ENCODE measurements around the gene MCRIP2. TPM values are rescaled to one million over a fixed set of nuclear protein-coding genes. Genes with fewer than 3 reads are reported as not detected.

Gene MCRIP2
- polyA plus RNA-seq, 2 of the 4 experiments (the other 2 are of a cell fraction), result 10.7 to 21.3 TPM

GRCh38 chr16:685967-686366, 44.3 kb downstream of the MCRIP2 start:
- peaks cover 37% of the 10 kb centered on the region for H3K4me1 ChIP-seq
- CTCF ChIA-PET, result interaction anchor here (0.7 to 4.8 kb wide), 17 partner anchors 9 to 99 kb away, joined by 3 to 32 read pairs (median 6); partner anchors contain the start of genes METRN, RHBDL1 and RHOT2
- POLR2A ChIA-PET, result interaction anchor here (1.7 kb wide), 1 partner anchor 9 kb away, joined by 6 read pairs; no protein-coding TSS in a partner anchor
- peak in 1 of 2 experiments; percentile 81 for DNase-seq (ENCODE audit: low read depth in 1 of 2, low spot score in 1 of 2)
- no peaks in the 10 kb centered on the region for H3K9me3 ChIP-seq
- no peak overlapping the region for H3K4me2 ChIP-seq
- TF ChIP-seq MAX (IDR thresholded peaks at IDR 0.05), result peak; percentile 48; the same call in 1 of the 2 replicates
- TF ChIP-seq CTCF (IDR thresholded peaks at IDR 0.05), result peak; percentile 60; the same call in 2 of the 3 replicates
- no peak for TF ChIP-seq POLR2AphosphoS2 (conservative IDR thresholded peaks at IDR 0.05; ENCODE audit: low read length)
- TF ChIP-seq TP53 (CRISPR knock-in tag; IDR thresholded peaks at IDR 0.05), result no peak
- TF ChIP-seq SREBF2 (IDR thresholded peaks at IDR 0.05), result no peak
- FAIRE-seq, result no peak
- H3K4me3 ChIP-seq, result no peak overlapping the region
- ATAC-seq, result peak; percentile 5 to 53; a peak in 3 of 6 replicates
- 32% methylated on average over 9 of the region's 10 CpGs for WGBS (ENCODE audit: missing lambda C conversion rate)
- H3K27ac ChIP-seq, result no peak overlapping the region

- FAIRE-seq (no peak), DNase-seq (ENCODE audit: low read depth in 1 of 2, low spot score in 1 of 2) (no peak), ATAC-seq (no peak)
- no peak for TF ChIP-seq SREBF2 (IDR thresholded peaks at IDR 0.05)
- TF ChIP-seq JUNB (IDR thresholded peaks at IDR 0.05), result no peak
- no peak for TF ChIP-seq HMGXB4 (CRISPR knock-in tag; IDR thresholded peaks at IDR 0.05; ENCODE audit: borderline replicate concordance)
- TF ChIP-seq HOXB5 (CRISPR knock-in tag; IDR thresholded peaks at IDR 0.05), result no peak
- no peak for TF ChIP-seq BHLHE40 (IDR thresholded peaks at IDR 0.05; ENCODE audit: low read depth, low read length)
- no peak for TF ChIP-seq CEBPB (IDR thresholded peaks at IDR 0.05)
- no peak for TF ChIP-seq FOSB (CRISPR knock-in tag; IDR thresholded peaks at IDR 0.05)
- no peak for TF ChIP-seq CTCF (IDR thresholded peaks at IDR 0.05)
- TF ChIP-seq JUN (IDR thresholded peaks at IDR 0.05), result no peak
- TF ChIP-seq RARB (CRISPR knock-in tag; IDR thresholded peaks at IDR 0.05), result no peak
- TF ChIP-seq EHF (CRISPR knock-in tag; IDR thresholded peaks at IDR 0.05), result no peak
- TF ChIP-seq SMC3 (IDR thresholded peaks at IDR 0.05), result no peak
- TF ChIP-seq ZFP36 (IDR thresholded peaks at IDR 0.05; ENCODE audit: borderline replicate concordance, partially characterized antibody), result no peak
- TF ChIP-seq RFX5 (IDR thresholded peaks at IDR 0.05), result no peak
- no peak for TF ChIP-seq HEYL (CRISPR knock-in tag; IDR thresholded peaks at IDR 0.05)
- no peak for TF ChIP-seq GATA3 (IDR thresholded peaks at IDR 0.05; ENCODE audit: borderline replicate concordance)
- TF ChIP-seq POLR2A (IDR thresholded peaks at IDR 0.05; ENCODE audit: low read length), result no peak
- TF ChIP-seq PBX3 (IDR thresholded peaks at IDR 0.05), result no peak
- TF ChIP-seq EHMT2 (IDR thresholded peaks at IDR 0.05; ENCODE audit: low read depth), result no peak
- Histone ChIP-seq H3K27ac (no peak overlapping the region), H3K4me2 (no peak overlapping the region), H3K9me3 (no peaks in the 10 kb centered on the region), H3K4me1 (peaks cover 30% of the 10 kb centered on the region), H3K4me3 (no peak overlapping the region)
- POLR2A ChIA-PET, result interaction anchor here (1.7 kb wide), 1 partner anchor 9 kb away, joined by 6 read pairs; no protein-coding TSS in a partner anchor
- CTCF ChIA-PET, result interaction anchor here (0.7 to 4.8 kb wide), 18 partner anchors 9 to 98 kb away, joined by 3 to 32 read pairs (median 6); partner anchors contain the start of genes METRN, RHBDL1 and RHOT2
- 90% methylated on average over 48 of the region's 51 CpGs for WGBS (ENCODE audit: missing lambda C conversion rate)
Measured at GRCh38 chr16:686459-687260, 45.0 kb downstream of the MCRIP2 start.
